PC-3 (cell line): ENCODE measurements around the gene FAR2. TPM values are rescaled to one million over a fixed set of nuclear protein-coding genes. Genes with fewer than 3 reads are reported as not detected.

Experiments used
- ATAC-seq: fragments of 200-7000 bp; cut with Tn5 transposase; 2 replicates; pipeline ENCODE4 v1.9.1; 2020; ENCODE audit warnings: mild to moderate bottlenecking, moderate library complexity
- BruUV-seq: library from RNA; stranded (reverse); fragments of 400-500 nt; replicated peaks from 2 replicates; lab custom pipeline; 2021; lab: Mats Ljungman, UMichigan
- CTCF ChIA-PET: fragments of 300-600 bp; sonication (Branson Sonifier 250); formaldehyde crosslinking; loops from one replicate; lab custom pipeline; 2022; ENCODE audit warnings: antibody characterized with exemption; lab: Charles Lee
- POLR2A ChIA-PET: fragments of 300-600 bp; sonication (Branson Sonifier 250); formaldehyde crosslinking; loops from one replicate; lab custom pipeline; 2022; ENCODE audit warnings: antibody characterized with exemption; ENCODE audit not compliant: unreplicated experiment; lab: Charles Lee
- DNase-seq: peaks from one replicate; pipeline ENCODE4 v3.0.0-alpha.2; 2015
- H2AFZ ChIP-seq: fragments of 300-600 bp; sonication (generic); 2 replicates; pipeline ENCODE4 v1.6.0; 2016; ENCODE audit warnings: antibody characterized with exemption, low read length
- H3F3A ChIP-seq: fragments of 300-600 bp; sonication (generic); one replicate; pipeline ENCODE4 v1.6.0; 2017; ENCODE audit warnings: antibody characterized with exemption, low read length, control low read depth, mild to moderate bottlenecking; ENCODE audit not compliant: unreplicated experiment
- H3K27ac ChIP-seq: fragments of 300-600 bp; sonication (generic); 2 replicates; pipeline ENCODE4 v1.5.1; 2016; ENCODE audit warnings: mild to moderate bottlenecking, low read length
- H3K27me3 ChIP-seq: fragments of 300-600 bp; sonication (generic); 2 replicates; pipeline ENCODE4 v1.6.1; 2016; ENCODE audit warnings: low read length, mixed read lengths
- H3K36me3 ChIP-seq: fragments of 300-600 bp; sonication (generic); 2 replicates; pipeline ENCODE4 v1.6.1; 2016; ENCODE audit warnings: low read depth, mixed run types, low read length, mixed read lengths
- H3K4me1 ChIP-seq: fragments of 300-600 bp; sonication (generic); 2 replicates; pipeline ENCODE4 v1.5.1; 2016; ENCODE audit warnings: low read length; ENCODE audit not compliant: insufficient read depth
- H3K4me2 ChIP-seq: fragments of 300-600 bp; sonication (generic); 2 replicates; pipeline ENCODE4 v1.6.0; 2016; ENCODE audit warnings: low read length
- H3K4me3 ChIP-seq: fragments of 300-600 bp; sonication (generic); 2 replicates; pipeline ENCODE4 v1.5.1; 2016; ENCODE audit warnings: mild to moderate bottlenecking, low read length, mixed read lengths
- H3K79me2 ChIP-seq: fragments of 300-600 bp; sonication (generic); 2 replicates; pipeline ENCODE4 v1.6.1; 2017; ENCODE audit warnings: low read length, mixed read lengths
- H3K9ac ChIP-seq: fragments of 300-600 bp; sonication (generic); 2 replicates; pipeline ENCODE4 v1.6.0; 2016; ENCODE audit warnings: mild to moderate bottlenecking, low read length
- H3K9me2 ChIP-seq: fragments of 300-600 bp; sonication (generic); replicated peaks from 2 replicates; pipeline ENCODE4 v1.6.1; 2016; ENCODE audit warnings: mixed run types, low read length, mixed read lengths
- H3K9me3 ChIP-seq: fragments of 300-600 bp; sonication (generic); 2 replicates; pipeline ENCODE4 v1.6.1; 2016; ENCODE audit warnings: low read length, mixed read lengths
- H4K20me1 ChIP-seq: fragments of 300-600 bp; sonication (generic); 2 replicates; pipeline ENCODE4 v1.6.1; 2016; ENCODE audit warnings: low read length, mixed read lengths
- CTCF ChIP-seq: fragments of 300-600 bp; sonication (generic); conservative IDR thresholded peaks from 2 replicates; pipeline ENCODE4 v1.5.1; 2017; ENCODE audit warnings: antibody characterized with exemption, low read depth, mild to moderate bottlenecking, low read length
- EZH2 ChIP-seq: fragments of 300-600 bp; sonication (generic); IDR thresholded peaks from one replicate; pipeline ENCODE4 v1.6.1; 2017; ENCODE audit warnings: antibody characterized with exemption, mild to moderate bottlenecking, low read length; ENCODE audit not compliant: unreplicated experiment
- EZH2phosphoT487 ChIP-seq: fragments of 300-600 bp; sonication (generic); IDR thresholded peaks from 2 replicates; pipeline ENCODE4 v1.6.1; 2018; ENCODE audit warnings: mild to moderate bottlenecking, antibody characterized with exemption, low read length, borderline replicate concordance
- intact Hi-C: fragments of 100-400 bp; cut with micrococcal nuclease; formaldehyde crosslinking; loops from 2 replicates; pipeline ENCODE4 v1.9.0; 2023
- total RNA-seq: library from RNA; depleted of rRNA; stranded (reverse); fragments of >200 nt; gene quantifications from 2 replicates; pipeline ENCODE4 v1.2.3, GENCODE V29; 2014

The FAR2 gene
- total RNA-seq, 1 experiment from 2014 or later: 10.2 TPM

- no peak for DNase-seq
- ATAC-seq: no peak
- CTCF ChIA-PET: no interaction called here
Observed at GRCh38 chr12:29229158-29229505, 80.1 kb downstream of the FAR2 start.

GRCh38 chr12:29229937-29230336 is 80.9 kb downstream of the FAR2 start:
- CTCF ChIA-PET: no interaction called here
- Histone ChIP-seq H3K79me2 (no peaks in the 10 kb centered on the region), H3K4me2 (no peak overlapping the region), H3F3A (no peaks in the 10 kb centered on the region), H3K27me3 (no peaks in the 10 kb centered on the region), H3K9me3 (no peaks in the 10 kb centered on the region), H4K20me1 (no peaks in the 10 kb centered on the region), H2AFZ (no peak overlapping the region), H3K9ac (no peak overlapping the region), H3K36me3 (no peaks in the 10 kb centered on the region), H3K4me1 (peaks cover 34% of the 10 kb centered on the region), H3K4me3 (no peak overlapping the region), H3K9me2 (no peaks in the 10 kb centered on the region; the same call in 1 of the 2 replicates), H3K27ac (no peak overlapping the region)
- POLR2A ChIA-PET: no interaction called here
- DNase-seq (no peak), ATAC-seq (no peak)
- TF ChIP-seq EZH2 (no peak), CTCF (no peak), EZH2phosphoT487 (no peak)
- intact Hi-C loops: no loop called here
- BruUV-seq: no TSS peak

More at GRCh38 chr12:29229158-29229505, 80.1 kb downstream of the FAR2 start:
- H3K9ac ChIP-seq: no peak overlapping the region
- no peaks in the 10 kb centered on the region for H3F3A ChIP-seq
- no peaks in the 10 kb centered on the region for H3K79me2 ChIP-seq
- POLR2A ChIA-PET: no interaction called here
- H3K4me1 ChIP-seq: peaks cover 34% of the 10 kb centered on the region
- no peak overlapping the region for H3K4me2 ChIP-seq
- no peak overlapping the region for H3K4me3 ChIP-seq
- no peaks in the 10 kb centered on the region for H3K27me3 ChIP-seq
- TF ChIP-seq EZH2phosphoT487: no peak
- TF ChIP-seq CTCF: no peak
- no peak for TF ChIP-seq EZH2
- H3K9me2 ChIP-seq: no peaks in the 10 kb centered on the region; the same call in 1 of the 2 replicates
- no peak overlapping the region for H2AFZ ChIP-seq
- no peaks in the 10 kb centered on the region for H3K9me3 ChIP-seq
- H3K27ac ChIP-seq: no peak overlapping the region
- intact Hi-C loops: no loop called here
- no TSS peak for BruUV-seq
- no peaks in the 10 kb centered on the region for H4K20me1 ChIP-seq
- H3K36me3 ChIP-seq: no peaks in the 10 kb centered on the region

- DNase-seq (peak; percentile 79), ATAC-seq (no peak)
- no peaks in the 10 kb centered on the region for H4K20me1 ChIP-seq
- H3K27me3 ChIP-seq: no peaks in the 10 kb centered on the region
- no peaks in the 10 kb centered on the region for H3K79me2 ChIP-seq
- H2AFZ ChIP-seq: no peak overlapping the region
- no peaks in the 10 kb centered on the region for H3F3A ChIP-seq
- no peak overlapping the region for H3K9ac ChIP-seq
- H3K4me1 ChIP-seq: peaks cover 35% of the 10 kb centered on the region
- no peak overlapping the region for H3K27ac ChIP-seq
- POLR2A ChIA-PET: no interaction called here
- H3K4me3 ChIP-seq: no peak overlapping the region
- TF ChIP-seq EZH2 (no peak), CTCF (no peak), EZH2phosphoT487 (no peak)
- H3K9me3 ChIP-seq: no peaks in the 10 kb centered on the region
- intact Hi-C loops: no loop called here
- no peaks in the 10 kb centered on the region; the same call in 1 of the 2 replicates for H3K9me2 ChIP-seq
- H3K36me3 ChIP-seq: no peaks in the 10 kb centered on the region
- CTCF ChIA-PET: no interaction called here
- peak overlapping the region; percentile 14 for H3K4me2 ChIP-seq
- no TSS peak for BruUV-seq
Observed at GRCh38 chr12:29230800-29231560, 81.9 kb downstream of the FAR2 start.
